SU-DHL-6 (cell line): ENCODE results near the gene ARID5B.

Source experiments
- H2AFZ ChIP-seq: fragments of 200-600 bp; sonication (generic); 2 replicates; pipeline ENCODE4 v1.6.1; 2014; ENCODE audit warnings: low read depth, mild to moderate bottlenecking, moderate library complexity, mixed read lengths, antibody characterized with exemption, low read length; ENCODE audit not compliant: severe bottlenecking
- H3F3A ChIP-seq: fragments of 200-600 bp; shearing (Covaris generic); 2 replicates; pipeline ENCODE4 v1.6.0; 2016; ENCODE audit warnings: antibody characterized with exemption, mild to moderate bottlenecking; ENCODE audit not compliant: insufficient read depth
- H3K27ac ChIP-seq: fragments of 200-600 bp; sonication (generic); 2 replicates; pipeline ENCODE4 v1.5.1; 2016; ENCODE audit warnings: low read depth, mild to moderate bottlenecking, low read length, moderate library complexity, mixed read lengths
- H3K27me3 ChIP-seq: fragments of 200-600 bp; sonication (generic), shearing (Covaris generic); 2 replicates; pipeline ENCODE4 v1.6.0; 2014; ENCODE audit warnings: mild to moderate bottlenecking, low read length
- H3K36me3 ChIP-seq: fragments of 200-600 bp; sonication (generic); 2 replicates; pipeline ENCODE4 v1.6.1; 2014; ENCODE audit warnings: mild to moderate bottlenecking, low read length, mixed read lengths
- H3K4me2 ChIP-seq: fragments of 300-600, 200-600 bp; shearing (Covaris generic), sonication (generic); 2 replicates; pipeline ENCODE4 v1.6.0; 2014; ENCODE audit warnings: low read length, low read depth, mild to moderate bottlenecking; ENCODE audit not compliant: poor library complexity, severe bottlenecking
- H3K4me3 ChIP-seq: fragments of 200-600 bp; sonication (generic); 2 replicates; pipeline ENCODE4 v1.5.1; 2014; ENCODE audit warnings: antibody characterized with exemption, low read length, mild to moderate bottlenecking, mixed read lengths; ENCODE audit not compliant: insufficient read depth, poor library complexity, severe bottlenecking
- H3K79me2 ChIP-seq: fragments of 200-600 bp; sonication (generic); 2 replicates; pipeline ENCODE4 v1.6.1; 2014; ENCODE audit warnings: mild to moderate bottlenecking, low read length, moderate library complexity; ENCODE audit not compliant: insufficient read depth
- H3K9ac ChIP-seq: fragments of 200-600 bp; sonication (generic); 2 replicates; pipeline ENCODE4 v1.7.0; 2014; ENCODE audit warnings: mild to moderate bottlenecking, low read length
- H3K9me2 ChIP-seq: fragments of 200-600 bp; sonication (generic); replicated peaks from 2 replicates; pipeline ENCODE4 v1.6.1; 2014; ENCODE audit warnings: low read length; ENCODE audit not compliant: insufficient read depth
- H3K9me3 ChIP-seq: fragments of 200-600 bp; sonication (generic); 2 replicates; pipeline ENCODE4 v1.6.1; 2014; ENCODE audit warnings: low read length, mixed read lengths; ENCODE audit not compliant: insufficient read depth
- H4K20me1 ChIP-seq: fragments of 200-600 bp; sonication (generic); 2 replicates; pipeline ENCODE4 v1.6.1; 2014; ENCODE audit warnings: low read depth, mild to moderate bottlenecking, antibody characterized with exemption, low read length, moderate library complexity, mixed read lengths
- CTCF ChIP-seq: fragments of 200-600 bp; sonication (generic); IDR thresholded peaks from one replicate; pipeline ENCODE4 v1.5.1; 2017; ENCODE audit warnings: antibody characterized with exemption, mild to moderate bottlenecking, low read length, moderate library complexity; ENCODE audit not compliant: insufficient read depth, poor library complexity, severe bottlenecking
- EZH2phosphoT487 ChIP-seq: fragments of 200-600 bp; sonication (generic), shearing (Covaris generic); conservative IDR thresholded peaks from 2 replicates; pipeline ENCODE4 v1.6.1; 2018; ENCODE audit warnings: mild to moderate bottlenecking, antibody characterized with exemption, low read length, moderate library complexity, mixed read lengths

Gene ARID5B

GRCh38 chr10:61903221-61903927 lies 1.9 kb downstream of the ARID5B start:
- H2AFZ ChIP-seq, result no peak overlapping the region
- H3K79me2 ChIP-seq, result peaks cover 71% of the 10 kb centered on the region
- H3K36me3 ChIP-seq, result peaks cover 7% of the 10 kb centered on the region; the same call in 1 of the 2 replicates

GRCh38 chr10:61903928-61904344 lies 2.4 kb downstream of the ARID5B start:
- H3K9me3 ChIP-seq, result no peaks in the 10 kb centered on the region
- peak overlapping the region; percentile 99 for H3K27ac ChIP-seq
- TF ChIP-seq CTCF (no peak), EZH2phosphoT487 (no peak)
- peaks cover 7% of the 10 kb centered on the region; the same call in 1 of the 2 replicates for H3K36me3 ChIP-seq
- H3K9me2 ChIP-seq, result no peaks in the 10 kb centered on the region
- H3K79me2 ChIP-seq, result peaks cover 74% of the 10 kb centered on the region
- peak overlapping the region; percentile 99 for H3K4me2 ChIP-seq
- no peaks in the 10 kb centered on the region for H3K27me3 ChIP-seq
- H3K9ac ChIP-seq, result peak overlapping the region; percentile 88
- no peak overlapping the region for H2AFZ ChIP-seq
- H4K20me1 ChIP-seq, result no peaks in the 10 kb centered on the region
- H3F3A ChIP-seq, result peaks cover 79% of the 10 kb centered on the region
- H3K4me3 ChIP-seq, result peak overlapping the region; percentile 94

More at GRCh38 chr10:61903221-61903927, 1.9 kb downstream of the ARID5B start:
- peaks cover 85% of the 10 kb centered on the region for H3F3A ChIP-seq
- no peaks in the 10 kb centered on the region for H3K9me2 ChIP-seq
- no peaks in the 10 kb centered on the region for H4K20me1 ChIP-seq
- H3K9me3 ChIP-seq, result no peaks in the 10 kb centered on the region
- H3K27me3 ChIP-seq, result no peaks in the 10 kb centered on the region
- peak overlapping the region; percentile 99 for H3K4me2 ChIP-seq
- no peak for TF ChIP-seq EZH2phosphoT487
- peak; percentile 31 for TF ChIP-seq CTCF
- H3K9ac ChIP-seq, result peak overlapping the region; percentile 88
- H3K4me3 ChIP-seq, result peak overlapping the region; percentile 94
- peak overlapping the region; percentile 99 for H3K27ac ChIP-seq

DNA sequence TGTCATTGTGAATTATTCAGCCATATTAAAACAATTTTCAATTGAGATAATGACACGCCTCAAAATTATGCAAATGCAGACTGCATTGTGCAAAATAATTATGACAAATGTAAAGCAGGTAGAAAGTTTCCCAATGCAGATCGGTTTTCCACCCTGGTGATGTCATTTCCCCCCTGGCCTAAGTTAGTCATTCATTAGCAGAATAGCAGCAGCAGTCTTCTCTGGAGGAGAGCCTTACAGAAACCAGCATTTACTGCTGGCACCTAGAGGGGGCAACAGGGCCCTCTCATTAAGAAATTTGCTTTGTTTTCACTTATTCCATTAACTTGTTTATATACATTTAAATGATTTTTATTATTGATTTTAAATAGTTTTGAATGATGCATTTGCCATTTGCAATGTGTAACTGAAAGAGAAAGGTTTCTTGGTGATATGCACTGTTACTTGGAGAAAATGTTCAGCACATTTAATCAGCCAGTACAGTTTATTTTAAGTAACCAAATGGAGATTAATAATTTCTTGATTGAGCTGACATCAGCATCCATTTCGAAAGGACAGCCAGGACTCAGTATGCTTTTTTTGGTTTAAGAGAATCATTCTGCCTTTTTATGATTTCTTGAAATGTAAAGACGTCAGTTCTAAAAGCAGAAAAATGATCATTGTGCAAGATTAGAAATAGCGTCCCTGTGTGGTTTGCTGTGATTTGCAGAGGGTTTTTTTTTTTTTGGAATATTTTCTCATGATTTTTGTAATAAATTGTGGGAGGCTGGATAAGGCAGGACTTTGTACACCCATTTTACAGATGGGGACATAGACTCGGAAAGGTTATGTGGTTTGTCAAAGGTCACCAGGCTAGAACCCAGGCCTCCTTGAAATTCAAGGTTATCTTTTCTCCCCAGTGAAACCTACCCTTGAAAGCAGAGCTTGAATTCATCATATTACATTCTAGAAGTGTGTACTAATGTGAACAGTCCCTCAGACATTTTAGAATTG lies 3.5 kb downstream of the ARID5B start:
- no peak overlapping the region for H2AFZ ChIP-seq
- H3K27ac ChIP-seq, result peak overlapping the region; percentile 99
- no peaks in the 10 kb centered on the region for H3K9me2 ChIP-seq
- no peaks in the 10 kb centered on the region for H4K20me1 ChIP-seq
- H3K4me3 ChIP-seq, result peak overlapping the region; percentile 94
- peaks cover 68% of the 10 kb centered on the region for H3F3A ChIP-seq
- H3K36me3 ChIP-seq, result peaks cover 7% of the 10 kb centered on the region; the same call in 1 of the 2 replicates
- peaks cover 84% of the 10 kb centered on the region for H3K79me2 ChIP-seq
- TF ChIP-seq CTCF (no peak), EZH2phosphoT487 (no peak)
- H3K4me2 ChIP-seq, result peak overlapping the region; percentile 99
- no peaks in the 10 kb centered on the region for H3K9me3 ChIP-seq
- H3K9ac ChIP-seq, result peak overlapping the region; percentile 88
- no peaks in the 10 kb centered on the region for H3K27me3 ChIP-seq
